Kidney (tissue), 22 donors: Measurements from ENCODE around the gene GIPC2. TPM values are rescaled to one million over a fixed set of nuclear protein-coding genes. Genes with fewer than 3 reads are reported as not detected.
"Not testable (repeated sequence)": the region's sequence is repeated elsewhere in the genome, so short reads cannot be mapped to it uniquely, and the experiment has no call there.

ENCODE experiments used
- DNase-seq, 5 donors: peaks; one replicate each; pipeline ENCODE4 v3.0.0-alpha.2; 2013 to 2020
- FAIRE-seq: peaks from 2 replicates; lab custom pipeline; 2012; peaks lifted over from hg19 to GRCh38; lab: Jason Lieb, UNC
- H3K27ac ChIP-seq, 2 donors: one replicate each; pipeline ENCODE4 v1.7.0; 2013; ENCODE audit warnings: low read depth in 2 of 2, low read length in 2 of 2, inconsistent platforms in 1 of 2
- H3K27me3 ChIP-seq: one replicate; pipeline ENCODE4 v1.7.1; 2013; ENCODE audit warnings: low read length, inconsistent platforms; ENCODE audit not compliant: control insufficient read depth, insufficient read depth
- H3K36me3 ChIP-seq, 3 donors: one replicate each; pipeline versions ENCODE4 v1.7.0 to v1.7.1; 2013; ENCODE audit warnings: low read length in 3 of 3, control low read depth in 1 of 3, inconsistent platforms in 1 of 3; ENCODE audit not compliant: insufficient read depth in 3 of 3, control insufficient read depth in 2 of 3
- H3K4me1 ChIP-seq, 3 donors: one replicate each; pipeline versions ENCODE4 v1.7.0 to v1.7.1; 2013; ENCODE audit warnings: low read length in 3 of 3, inconsistent platforms in 1 of 3, low read depth in 1 of 3; ENCODE audit not compliant: control insufficient read depth in 2 of 3, insufficient read depth in 2 of 3
- H3K4me3 ChIP-seq, 3 donors: one replicate each; pipeline versions ENCODE4 v1.7.0 to v1.8.1; 2013; ENCODE audit warnings: low read length in 3 of 3, control low read depth in 1 of 3, inconsistent platforms in 1 of 3
- H3K9ac ChIP-seq, 3 donors: one replicate each; pipeline versions ENCODE4 v1.7.0 to v1.7.1; 2013; ENCODE audit warnings: low read length in 3 of 3, control low read depth in 1 of 3, inconsistent platforms in 1 of 3
- H3K9me3 ChIP-seq, 3 donors: one replicate each; pipeline versions ENCODE4 v1.7.0 to v1.7.1; 2013; ENCODE audit warnings: low read length in 3 of 3, control low read depth in 1 of 3, inconsistent platforms in 1 of 3; ENCODE audit not compliant: control insufficient read depth in 2 of 3, insufficient read depth in 1 of 3
- intact Hi-C: fragments of 100-400 bp; cut with DNase I; formaldehyde crosslinking; loops from one replicate; pipeline ENCODE4 v1.11.1; 2022
- long read RNA-seq, 10 donors: library from polyadenylated mRNA in 1 of 10; unstranded in 1 of 10; transcript quantifications; one replicate each; pipeline ENCODE4 v2.0.0 and lab custom pipeline, GENCODE V29; 2021 to 2026
- polyA plus RNA-seq: library from polyadenylated mRNA; stranded (reverse); fragments of 350-450 nt; fragmentation: Illumina TruSeq; extraction: RNeasy Lipid Tissue Mini Kit (QIAGEN cat#74804); gene quantifications from one replicate; pipeline ENCODE4 v1.2.3, GENCODE V29; 2014; ENCODE audit warnings: low read depth, low replicate concordance; ENCODE audit not compliant: insufficient read depth
- total RNA-seq: library from RNA; stranded (reverse); fragmentation: NEBNext Ultra II Directional; extraction: Animal tissue kit (Norgen Biotek cat#: 25700); gene quantifications from one replicate; pipeline ENCODE4 v1.2.1, GENCODE V29; 2021
- TF ChIP-seq, protein P1 (sequence below): IDR thresholded peaks from 3 replicates; pipeline ENCODE4 v1.5.1; 2012; ENCODE audit warnings: mild to moderate bottlenecking, moderate library complexity, borderline replicate concordance; ENCODE audit not compliant: insufficient read depth; ENCODE audit errors: extremely low read depth
- donor health status: control.
- donor health status: control.
- donor health status: control.
- donor health status: control.
- donor health status: control.
- donor health status: DM: yes; HTN: yes; CAD: no.
- donor health status: Normal renal cell carcinoma (clear cell type).

GIPC2 gene, protein sequence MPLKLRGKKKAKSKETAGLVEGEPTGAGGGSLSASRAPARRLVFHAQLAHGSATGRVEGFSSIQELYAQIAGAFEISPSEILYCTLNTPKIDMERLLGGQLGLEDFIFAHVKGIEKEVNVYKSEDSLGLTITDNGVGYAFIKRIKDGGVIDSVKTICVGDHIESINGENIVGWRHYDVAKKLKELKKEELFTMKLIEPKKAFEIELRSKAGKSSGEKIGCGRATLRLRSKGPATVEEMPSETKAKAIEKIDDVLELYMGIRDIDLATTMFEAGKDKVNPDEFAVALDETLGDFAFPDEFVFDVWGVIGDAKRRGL
- total RNA-seq (10.7 TPM), polyA plus RNA-seq (20.3 TPM)
- long read RNA-seq, donor 1, transcript GIPC2-201 (6 exons, 3,847 nt), result major isoform, 7 of 7 reads
- long read RNA-seq, donor 1, partial matches to known transcripts, result 0 of 7 reads
- long read RNA-seq, donor 1, other reads (novel, unspliced or antisense), result 0 of 7 reads
- long read RNA-seq, donor 2, transcript GIPC2-201 (6 exons, 3,847 nt), result major isoform, 8 of 8 reads
- long read RNA-seq, donor 2, partial matches to known transcripts, result 0 of 8 reads
- long read RNA-seq, donor 2, other reads (novel, unspliced or antisense), result 0 of 8 reads
- long read RNA-seq, donor 3, transcript GIPC2-201 (6 exons, 3,847 nt), result major isoform, 8 of 8 reads
- long read RNA-seq, donor 3, partial matches to known transcripts, result 0 of 8 reads
- long read RNA-seq, donor 3, other reads (novel, unspliced or antisense), result 0 of 8 reads
- long read RNA-seq, donor 4, transcript GIPC2-201 (6 exons, 3,847 nt), result major isoform, 6 of 41 reads
- long read RNA-seq, donor 4, partial matches to known transcripts, result 35 of 41 reads
- long read RNA-seq, donor 4, other reads (novel, unspliced or antisense), result 0 of 41 reads
- long read RNA-seq, donor 5, result 0 reads
- long read RNA-seq, donor 6, transcript GIPC2-201 (6 exons, 3,847 nt), result major isoform, 10 of 10 reads
- long read RNA-seq, donor 6, partial matches to known transcripts, result 0 of 10 reads
- long read RNA-seq, donor 6, other reads (novel, unspliced or antisense), result 0 of 10 reads
- long read RNA-seq, donor 7, transcript GIPC2-201 (6 exons, 3,847 nt), result major isoform, 27 of 35 reads
- long read RNA-seq, donor 7, partial matches to known transcripts, result 1 of 35 reads
- long read RNA-seq, donor 7, other reads (novel, unspliced or antisense), result 7 of 35 reads
- long read RNA-seq, donor 8, partial matches to known transcripts, result 0 of 1 reads
- long read RNA-seq, donor 8, other reads (novel, unspliced or antisense), result 0 of 1 reads
- long read RNA-seq, donor 9, result 0 reads
- long read RNA-seq, donor 10, partial matches to known transcripts, result 0 of 4 reads
- long read RNA-seq, donor 10, other reads (novel, unspliced or antisense), result 0 of 4 reads

DNA sequence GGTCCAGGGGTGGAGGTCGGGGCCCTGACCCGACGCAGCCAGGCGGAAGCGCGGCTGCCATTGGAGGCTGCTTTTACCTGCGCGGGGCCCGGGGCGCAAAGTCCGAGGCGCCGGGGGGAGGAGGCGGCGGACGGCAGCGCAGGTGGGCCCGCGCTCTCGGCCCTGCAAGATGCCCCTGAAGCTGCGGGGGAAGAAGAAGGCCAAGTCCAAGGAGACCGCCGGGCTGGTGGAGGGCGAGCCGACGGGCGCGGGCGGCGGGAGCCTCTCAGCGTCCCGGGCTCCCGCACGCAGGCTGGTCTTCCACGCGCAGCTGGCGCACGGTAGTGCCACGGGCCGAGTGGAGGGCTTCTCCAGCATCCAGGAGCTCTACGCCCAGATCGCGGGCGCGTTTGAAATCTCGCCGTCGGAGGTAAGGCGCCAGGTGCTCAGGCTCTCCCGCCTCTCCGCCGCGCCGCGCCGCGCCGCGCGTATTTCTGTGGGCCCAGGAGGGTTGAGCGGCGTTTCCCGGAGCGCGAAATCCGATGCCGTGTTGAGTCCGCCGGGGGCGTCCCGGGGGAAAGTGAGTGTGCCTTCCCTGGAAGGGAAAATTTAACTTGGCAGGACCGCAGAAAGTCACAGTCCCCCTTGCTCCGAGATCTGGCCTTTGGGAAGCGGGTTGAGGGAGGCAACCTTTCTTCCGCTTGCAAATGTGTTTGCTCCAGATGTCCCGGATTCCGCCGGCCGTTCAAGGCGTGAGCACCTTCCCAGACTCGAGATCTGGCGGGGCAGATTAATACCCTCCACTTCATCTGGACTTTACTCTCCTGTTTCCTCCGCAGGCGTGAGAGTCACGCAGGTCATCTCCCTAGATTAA, at the start of gene GIPC2:
Gene GIPC2 (plus strand): TSS at position 41 of the 853 bp plus-strand sequence. CDS start 129 bp downstream, at position 170.
- Histone ChIP-seq H3K27me3 (peaks cover 6% of the 10 kb centered on the region), H3K9me3 (no peaks in the 10 kb centered on the region), H3K36me3 (no peaks in the 10 kb centered on the region), H3K27ac (peak within 1 kb of the TSS; percentile 81), H3K9ac (peak within 1 kb of the TSS; percentile 3 to 86 (median 21)), H3K4me1 (peaks cover 0 to 5% (median 4%) of the 10 kb centered on the region in 3 donors), H3K4me3 (peak within 1 kb of the TSS; percentile 53 to 84 (median 73))
- TF ChIP-seq, protein P1, sequence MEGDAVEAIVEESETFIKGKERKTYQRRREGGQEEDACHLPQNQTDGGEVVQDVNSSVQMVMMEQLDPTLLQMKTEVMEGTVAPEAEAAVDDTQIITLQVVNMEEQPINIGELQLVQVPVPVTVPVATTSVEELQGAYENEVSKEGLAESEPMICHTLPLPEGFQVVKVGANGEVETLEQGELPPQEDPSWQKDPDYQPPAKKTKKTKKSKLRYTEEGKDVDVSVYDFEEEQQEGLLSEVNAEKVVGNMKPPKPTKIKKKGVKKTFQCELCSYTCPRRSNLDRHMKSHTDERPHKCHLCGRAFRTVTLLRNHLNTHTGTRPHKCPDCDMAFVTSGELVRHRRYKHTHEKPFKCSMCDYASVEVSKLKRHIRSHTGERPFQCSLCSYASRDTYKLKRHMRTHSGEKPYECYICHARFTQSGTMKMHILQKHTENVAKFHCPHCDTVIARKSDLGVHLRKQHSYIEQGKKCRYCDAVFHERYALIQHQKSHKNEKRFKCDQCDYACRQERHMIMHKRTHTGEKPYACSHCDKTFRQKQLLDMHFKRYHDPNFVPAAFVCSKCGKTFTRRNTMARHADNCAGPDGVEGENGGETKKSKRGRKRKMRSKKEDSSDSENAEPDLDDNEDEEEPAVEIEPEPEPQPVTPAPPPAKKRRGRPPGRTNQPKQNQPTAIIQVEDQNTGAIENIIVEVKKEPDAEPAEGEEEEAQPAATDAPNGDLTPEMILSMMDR, result no peak
- FAIRE-seq (no peak), DNase-seq (peak in 4 of 5 donors; percentile 61 to 82 (median 66))
- intact Hi-C loops, result no loop called here

DNA sequence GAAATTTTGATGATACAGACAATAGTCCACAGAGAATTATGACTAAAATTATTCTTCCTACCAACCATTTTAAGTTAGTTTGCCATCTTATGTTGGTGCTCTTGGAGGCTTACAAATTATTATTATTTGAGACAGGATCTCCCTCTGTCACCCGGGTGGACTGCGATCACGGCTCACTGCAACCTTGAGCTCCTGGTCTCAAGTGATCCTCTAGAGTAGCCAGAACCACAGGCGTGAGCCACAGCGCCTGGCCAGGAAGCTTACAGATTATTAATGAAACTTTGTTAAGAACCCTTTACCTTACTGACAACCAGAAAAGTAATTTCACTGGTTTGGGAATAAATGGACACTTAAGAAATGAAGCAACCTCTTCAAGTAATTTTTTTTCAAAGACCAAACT, 49.0 kb upstream of the GIPC2 start:
- no peaks in the 10 kb centered on the region for H3K36me3 ChIP-seq
- H3K4me3 ChIP-seq, result no peak overlapping the region
- no peaks in the 10 kb centered on the region for H3K9me3 ChIP-seq
- no peak overlapping the region for H3K27ac ChIP-seq
- no peaks in the 10 kb centered on the region for H3K27me3 ChIP-seq
- DNase-seq (no peak), FAIRE-seq (no peak)
- TF ChIP-seq, protein P1, result no peak
- H3K9ac ChIP-seq, result no peak overlapping the region
- no peaks in the 10 kb centered on the region for H3K4me1 ChIP-seq
- intact Hi-C loops, result no loop called here

DNA sequence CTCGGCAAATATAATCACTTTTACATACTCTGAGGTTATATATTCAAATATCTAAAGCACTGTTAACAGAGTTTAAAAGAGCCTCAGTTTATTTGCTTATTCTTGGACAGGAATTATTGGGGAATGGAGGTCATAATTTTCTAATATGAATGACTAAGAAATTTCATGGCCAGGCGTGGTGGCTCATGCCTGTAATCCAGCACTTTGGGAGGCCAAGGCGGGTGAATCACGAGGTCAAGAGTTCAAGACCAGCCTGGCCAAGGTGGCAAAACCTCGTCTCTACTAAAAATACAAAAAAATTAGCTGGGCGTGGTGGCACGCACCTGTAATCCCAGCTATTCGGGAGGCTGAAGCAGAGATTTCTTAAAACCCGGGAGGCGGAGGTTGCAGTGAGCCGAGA, 45.2 kb upstream of the GIPC2 start:
- H3K9me3 ChIP-seq, FAIRE-seq, H3K27ac ChIP-seq, H3K36me3 ChIP-seq, H3K4me3 ChIP-seq, H3K9ac ChIP-seq, H3K4me1 ChIP-seq, intact Hi-C loops, DNase-seq, H3K27me3 ChIP-seq: not testable (repeated sequence)
